ENCODE results near the gene CALCR. TPM values are rescaled to one million over a fixed set of nuclear protein-coding genes. Genes with fewer than 3 reads are reported as not detected.

The CALCR gene
- total RNA-seq, 2 experiments from 2014 or later = not detected

DNA sequence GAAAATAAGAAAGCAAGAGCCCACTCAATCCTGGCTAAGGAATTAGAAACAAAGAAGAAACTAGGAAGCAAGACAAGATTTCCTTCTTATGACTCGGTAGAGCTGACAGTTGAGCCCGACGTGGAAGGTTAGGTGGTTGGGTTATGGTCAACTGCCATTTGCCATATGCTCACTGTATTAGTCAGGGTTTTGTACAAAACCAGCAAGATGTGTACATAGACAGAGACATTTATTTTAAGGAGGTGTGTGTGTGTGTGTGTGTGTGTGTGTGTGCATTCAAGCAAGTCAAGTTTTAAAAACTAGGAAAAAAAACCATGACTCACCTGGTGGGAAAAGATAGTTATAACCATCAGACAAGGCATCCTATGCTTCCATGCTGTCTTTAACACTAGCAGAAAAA is 183.9 kb downstream of the CALCR start:
- Histone ChIP-seq H3K36me3 (ENCODE audit: insufficient read depth, low read length) (no peaks in the 10 kb centered on the region), H3K4me1 (ENCODE audit: insufficient read depth, low read length, poor library complexity, severe bottlenecking) (no peaks in the 10 kb centered on the region), H3K4me3 (ENCODE audit: low read depth, low read length, poor library complexity, severe bottlenecking) (no peak overlapping the region), H3K79me2 (ENCODE audit: insufficient read depth, low read depth, low read length) (no peaks in the 10 kb centered on the region), H3K4me2 (ENCODE audit: low read length) (no peak overlapping the region), H3K9me3 (ENCODE audit: low read length) (no peaks in the 10 kb centered on the region), H2AFZ (ENCODE audit: low read length) (no peak overlapping the region), H4K20me1 (ENCODE audit: insufficient read depth, low read length) (no peaks in the 10 kb centered on the region), H3K9me2 (ENCODE audit: insufficient read depth, low read length) (no peaks in the 10 kb centered on the region), H3K27ac (ENCODE audit: low read depth, low read length, poor library complexity, severe bottlenecking) (no peak overlapping the region)
- TF ChIP-seq, protein P1, sequence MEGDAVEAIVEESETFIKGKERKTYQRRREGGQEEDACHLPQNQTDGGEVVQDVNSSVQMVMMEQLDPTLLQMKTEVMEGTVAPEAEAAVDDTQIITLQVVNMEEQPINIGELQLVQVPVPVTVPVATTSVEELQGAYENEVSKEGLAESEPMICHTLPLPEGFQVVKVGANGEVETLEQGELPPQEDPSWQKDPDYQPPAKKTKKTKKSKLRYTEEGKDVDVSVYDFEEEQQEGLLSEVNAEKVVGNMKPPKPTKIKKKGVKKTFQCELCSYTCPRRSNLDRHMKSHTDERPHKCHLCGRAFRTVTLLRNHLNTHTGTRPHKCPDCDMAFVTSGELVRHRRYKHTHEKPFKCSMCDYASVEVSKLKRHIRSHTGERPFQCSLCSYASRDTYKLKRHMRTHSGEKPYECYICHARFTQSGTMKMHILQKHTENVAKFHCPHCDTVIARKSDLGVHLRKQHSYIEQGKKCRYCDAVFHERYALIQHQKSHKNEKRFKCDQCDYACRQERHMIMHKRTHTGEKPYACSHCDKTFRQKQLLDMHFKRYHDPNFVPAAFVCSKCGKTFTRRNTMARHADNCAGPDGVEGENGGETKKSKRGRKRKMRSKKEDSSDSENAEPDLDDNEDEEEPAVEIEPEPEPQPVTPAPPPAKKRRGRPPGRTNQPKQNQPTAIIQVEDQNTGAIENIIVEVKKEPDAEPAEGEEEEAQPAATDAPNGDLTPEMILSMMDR (conservative IDR thresholded peaks at IDR 0.05; ENCODE audit: low read length) = no peak
- TF ChIP-seq EZH2phosphoT487 (IDR thresholded peaks at IDR 0.05; ENCODE audit: borderline replicate concordance, low read depth, low read length) = no peak
- no TSS peak for BruUV-seq (replicated peaks)
- no peak for DNase-seq (ENCODE audit: low spot score)
- CTCF ChIA-PET (ENCODE audit: unreplicated experiment) = no interaction called here
- POLR2A ChIA-PET = interaction anchor here (0.7 kb wide), 1 partner anchor 16 kb away, joined by 3 read pairs; no protein-coding TSS in a partner anchor
- intact Hi-C loops (cut with micrococcal nuclease; ENCODE audit: unreplicated experiment) = no loop called here

DNA sequence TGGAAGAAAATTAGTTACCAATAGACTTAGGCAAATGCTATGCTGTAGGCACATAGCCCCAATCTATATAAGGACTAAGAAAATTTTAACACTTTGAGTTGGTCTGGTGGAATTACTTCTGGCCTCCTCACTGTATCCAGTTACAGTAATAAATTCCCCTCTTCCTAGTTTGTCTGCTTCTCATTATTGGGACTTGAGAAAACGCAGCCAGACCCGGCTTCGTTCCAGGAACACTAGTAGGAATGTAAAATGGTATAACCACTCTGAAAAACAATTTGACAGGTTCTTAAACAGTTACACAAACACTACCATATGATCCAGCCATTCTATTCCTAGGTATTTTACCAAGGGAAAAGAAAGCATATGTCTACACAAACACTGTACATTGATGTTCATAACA is 192.2 kb downstream of the CALCR start:
- H3K4me1 ChIP-seq (ENCODE audit: insufficient read depth, low read length, poor library complexity, severe bottlenecking) = peaks cover 17% of the 10 kb centered on the region
- ChIA-PET CTCF (ENCODE audit: unreplicated experiment) (no interaction called here), POLR2A (interaction anchor here (0.6 to 1.3 kb wide), 3 partner anchors 24 to 52 kb away, joined by 3 to 4 read pairs (median 3); no protein-coding TSS in a partner anchor)
- 0 out of 2 replicates have a peak, but pooled peaks cover 5% of the 10 kb centered on the region for H3K9me3 ChIP-seq (ENCODE audit: low read length)
- no peaks in the 10 kb centered on the region for H3K79me2 ChIP-seq (ENCODE audit: insufficient read depth, low read depth, low read length)
- no peaks in the 10 kb centered on the region for H3K9me2 ChIP-seq (ENCODE audit: insufficient read depth, low read length)
- no peak overlapping the region for H3K27ac ChIP-seq (ENCODE audit: low read depth, low read length, poor library complexity, severe bottlenecking)
- TF ChIP-seq, protein P1 (conservative IDR thresholded peaks at IDR 0.05; ENCODE audit: low read length) = no peak
- no peak for TF ChIP-seq EZH2phosphoT487 (IDR thresholded peaks at IDR 0.05; ENCODE audit: borderline replicate concordance, low read depth, low read length)
- no peaks in the 10 kb centered on the region for H4K20me1 ChIP-seq (ENCODE audit: insufficient read depth, low read length)
- no peak overlapping the region for H2AFZ ChIP-seq (ENCODE audit: low read length)
- H3K36me3 ChIP-seq (ENCODE audit: insufficient read depth, low read length) = no peaks in the 10 kb centered on the region
- H3K4me3 ChIP-seq (ENCODE audit: low read depth, low read length, poor library complexity, severe bottlenecking) = no peak overlapping the region
- DNase-seq (ENCODE audit: low spot score) = no peak
- intact Hi-C loops (cut with micrococcal nuclease; ENCODE audit: unreplicated experiment) = no loop called here
- no peak overlapping the region for H3K4me2 ChIP-seq (ENCODE audit: low read length)
- BruUV-seq (replicated peaks) = no TSS peak

DNA sequence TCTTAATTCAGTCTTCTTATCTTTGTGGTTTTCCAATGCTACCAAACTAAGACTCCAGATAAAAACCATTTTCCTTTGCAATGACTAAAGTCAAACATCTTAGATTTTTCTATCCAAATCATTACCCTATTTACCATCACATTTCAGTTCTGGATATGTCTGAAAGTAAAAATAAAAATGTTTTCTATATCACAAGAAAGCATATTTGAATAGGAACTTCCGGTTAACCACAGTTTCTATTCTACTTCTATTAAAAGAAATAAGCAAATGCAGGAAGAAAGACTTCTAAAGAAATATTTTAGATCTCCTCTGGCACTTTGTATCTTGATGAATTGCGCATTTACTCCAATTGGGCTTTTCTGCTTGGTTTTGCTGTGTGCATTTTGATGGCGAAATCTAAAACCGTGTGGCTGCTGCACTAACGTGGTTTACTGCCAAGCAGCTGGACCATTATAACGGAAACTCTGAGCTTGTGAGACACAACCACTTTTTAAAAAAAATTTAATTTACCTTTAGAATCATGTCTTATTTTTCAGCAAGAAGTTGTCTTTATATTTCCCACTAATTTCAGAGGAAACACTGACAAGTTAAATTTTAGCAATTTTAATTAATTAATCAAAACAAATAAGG is 196.3 kb downstream of the CALCR start:
- Histone ChIP-seq H3K27ac (ENCODE audit: low read depth, low read length, poor library complexity, severe bottlenecking) (no peak overlapping the region), H3K4me1 (ENCODE audit: insufficient read depth, low read length, poor library complexity, severe bottlenecking) (peaks cover 29% of the 10 kb centered on the region), H4K20me1 (ENCODE audit: insufficient read depth, low read length) (no peaks in the 10 kb centered on the region), H3K36me3 (ENCODE audit: insufficient read depth, low read length) (no peaks in the 10 kb centered on the region), H3K9me2 (ENCODE audit: insufficient read depth, low read length) (no peaks in the 10 kb centered on the region), H3K79me2 (ENCODE audit: insufficient read depth, low read depth, low read length) (no peaks in the 10 kb centered on the region), H2AFZ (ENCODE audit: low read length) (no peak overlapping the region), H3K9me3 (ENCODE audit: low read length) (0 out of 2 replicates have a peak, but pooled peaks cover 5% of the 10 kb centered on the region), H3K4me3 (ENCODE audit: low read depth, low read length, poor library complexity, severe bottlenecking) (peak overlapping the region; percentile 16), H3K4me2 (ENCODE audit: low read length) (peak overlapping the region; percentile 65)
- peak; percentile 39 for DNase-seq (ENCODE audit: low spot score)
- CTCF ChIA-PET (ENCODE audit: unreplicated experiment) = no interaction called here
- TF ChIP-seq, protein P1 (conservative IDR thresholded peaks at IDR 0.05; ENCODE audit: low read length) = no peak
- TF ChIP-seq EZH2phosphoT487 (IDR thresholded peaks at IDR 0.05; ENCODE audit: borderline replicate concordance, low read depth, low read length) = no peak
- BruUV-seq (replicated peaks) = no TSS peak
- intact Hi-C loops (cut with micrococcal nuclease; ENCODE audit: unreplicated experiment) = loop anchor here (5.0 kb wide), 1 partner anchor 146 kb away; the partner anchor contains the start of gene VPS50
- POLR2A ChIA-PET = interaction anchor here (0.7 kb wide), 2 partner anchors 100 to 270 kb away, joined by 3 read pairs; no protein-coding TSS in a partner anchor
